NT2/D1 (cell line): ENCODE results near the gene GRP.

ENCODE experiments used
- YY1 ChIP-seq: IDR thresholded peaks from 2 replicates; pipeline ENCODE4 v1.6.1; 2011; ENCODE audit not compliant: insufficient read length, insufficient read depth
- ZNF274 ChIP-seq: IDR thresholded peaks from 2 replicates; pipeline ENCODE4 v1.6.1; 2011; ENCODE audit warnings: mild to moderate bottlenecking, low read depth, low read length

- TF ChIP-seq ZNF274 (no peak), YY1 (no peak)
These were observed 29.3 kb downstream of the GRP start for GRCh38 chr18:59249199-59249774.
